ENCODE measurements around the gene FA2H. TPM values are rescaled to one million over a fixed set of nuclear protein-coding genes. Genes with fewer than 3 reads are reported as not detected.
"Not testable (repeated sequence)": the region's sequence is repeated elsewhere in the genome, so short reads cannot be mapped to it uniquely, and the experiment has no call there.

FA2H gene
- total and polyA plus RNA-seq, 2 donors from 2014 or later, result 4.2 to 10.3 TPM

DNA sequence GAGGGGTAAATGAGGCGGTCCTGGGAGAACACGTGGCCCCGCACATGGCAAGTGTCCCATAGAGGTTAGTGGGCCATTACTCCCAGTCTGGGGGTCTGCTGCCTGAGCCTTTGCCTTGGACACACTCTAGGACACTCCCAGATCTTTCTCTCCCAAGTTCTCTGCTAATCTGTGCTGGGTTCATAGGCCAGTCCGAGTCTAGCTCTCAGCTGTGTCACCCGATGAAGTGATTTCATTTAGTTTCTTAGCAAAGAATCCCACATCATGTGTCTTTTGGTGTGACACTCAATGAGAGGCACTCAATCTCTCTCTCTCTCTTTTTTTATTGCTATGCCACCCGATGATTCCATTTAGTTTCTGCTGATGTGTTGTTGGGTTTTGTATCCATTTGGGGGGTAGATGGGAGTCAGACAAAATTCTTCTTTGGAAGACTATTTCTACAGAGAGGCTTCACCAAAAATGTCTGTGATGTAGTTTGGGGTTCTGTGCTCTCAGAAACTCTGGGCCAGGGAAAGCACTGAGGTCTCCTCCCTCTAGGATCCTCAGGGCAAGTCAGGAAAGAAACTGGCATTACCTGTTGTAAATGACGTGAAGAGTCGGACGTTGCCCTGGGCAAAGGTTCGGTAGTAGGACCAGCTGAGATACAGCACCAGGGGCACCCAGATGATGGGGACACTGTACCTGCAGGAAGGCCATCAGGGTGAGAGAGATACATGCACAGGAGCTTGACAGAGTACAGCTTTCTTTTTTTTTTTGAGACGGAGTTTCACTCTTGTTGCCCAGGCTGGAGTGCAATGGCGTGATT lies 48.8 kb downstream of the FA2H start:
- H3K27ac ChIP-seq (ENCODE audit: low read depth in 2 of 2, low read length in 2 of 2), result no peak overlapping the region
- intact Hi-C loops (cut with DNase I), result no loop called here
- TF ChIP-seq CTCF (IDR thresholded peaks at IDR 0.05; ENCODE audit: borderline replicate concordance, extremely low read depth, insufficient read depth), result no peak
- H3K27me3 ChIP-seq (ENCODE audit: control insufficient read depth, insufficient read depth, low read length), result no peaks in the 10 kb centered on the region
- DNase-seq (no peak), FAIRE-seq (no peak)
- no peak overlapping the region for H3K4me3 ChIP-seq (ENCODE audit: low read length in 3 of 3)
- peaks cover 0 to 9% (median 3%) of the 10 kb centered on the region in 3 donors for H3K9me3 ChIP-seq (ENCODE audit: control insufficient read depth in 2 of 3, insufficient read depth in 1 of 3, low read length in 3 of 3)
- no peaks in the 10 kb centered on the region for H3K4me1 ChIP-seq (ENCODE audit: control insufficient read depth in 2 of 3, insufficient read depth in 2 of 3, low read depth in 1 of 3, low read length in 3 of 3)
- no peaks in the 10 kb centered on the region for H3K36me3 ChIP-seq (ENCODE audit: control insufficient read depth in 2 of 3, insufficient read depth in 3 of 3, low read length in 3 of 3)
- no peak overlapping the region for H3K9ac ChIP-seq (ENCODE audit: low read length in 3 of 3)

- intact Hi-C loops (cut with DNase I), result no loop called here
- FAIRE-seq (no peak), DNase-seq (peak in 3 of 5 donors; percentile 40 to 53 (median 51))
- H3K27me3 ChIP-seq (ENCODE audit: control insufficient read depth, insufficient read depth, low read length), result no peaks in the 10 kb centered on the region
- no peak for TF ChIP-seq CTCF (IDR thresholded peaks at IDR 0.05; ENCODE audit: borderline replicate concordance, extremely low read depth, insufficient read depth)
- H3K27ac ChIP-seq (ENCODE audit: low read depth in 2 of 2, low read length in 2 of 2), result no peak overlapping the region
- no peaks in the 10 kb centered on the region for H3K36me3 ChIP-seq (ENCODE audit: control insufficient read depth in 2 of 3, insufficient read depth in 3 of 3, low read length in 3 of 3)
- peaks cover 0 to 9% (median 3%) of the 10 kb centered on the region in 3 donors for H3K9me3 ChIP-seq (ENCODE audit: control insufficient read depth in 2 of 3, insufficient read depth in 1 of 3, low read length in 3 of 3)
- H3K9ac ChIP-seq (ENCODE audit: low read length in 3 of 3), result no peak overlapping the region
- H3K4me3 ChIP-seq (ENCODE audit: low read length in 3 of 3), result no peak overlapping the region
- no peaks in the 10 kb centered on the region for H3K4me1 ChIP-seq (ENCODE audit: control insufficient read depth in 2 of 3, insufficient read depth in 2 of 3, low read depth in 1 of 3, low read length in 3 of 3)
These were observed 49.6 kb downstream of the FA2H start for GRCh38 chr16:74724820-74725549.

DNA sequence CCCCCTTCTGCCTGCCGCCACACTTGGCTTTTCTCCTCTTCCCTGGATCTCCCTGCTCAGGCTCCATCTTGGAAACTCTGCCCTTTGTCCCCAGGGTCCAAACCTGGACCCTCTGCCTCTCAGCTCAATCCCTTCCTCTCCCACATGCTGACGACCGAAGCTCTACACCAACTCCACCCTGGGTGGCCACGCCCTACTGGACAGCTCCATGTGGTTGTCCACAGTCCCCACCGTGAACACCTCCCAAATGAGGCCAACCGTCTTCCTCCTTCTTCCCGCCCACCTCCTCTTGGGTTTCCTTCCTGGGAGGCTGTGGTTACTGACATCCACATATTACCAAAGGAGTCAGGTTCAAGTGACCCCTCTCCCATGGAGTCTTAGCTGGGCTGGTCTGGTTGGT lies 51.4 kb downstream of the FA2H start:
- Histone ChIP-seq H3K27ac (ENCODE audit: low read depth in 2 of 2, low read length in 2 of 2) (no peak overlapping the region), H3K36me3 (ENCODE audit: control insufficient read depth in 2 of 3, insufficient read depth in 3 of 3, low read length in 3 of 3) (no peaks in the 10 kb centered on the region), H3K9ac (ENCODE audit: low read length in 3 of 3) (no peak overlapping the region), H3K4me1 (ENCODE audit: control insufficient read depth in 2 of 3, insufficient read depth in 2 of 3, low read depth in 1 of 3, low read length in 3 of 3) (no peaks in the 10 kb centered on the region), H3K9me3 (ENCODE audit: control insufficient read depth in 2 of 3, insufficient read depth in 1 of 3, low read length in 3 of 3) (peaks cover 0 to 9% (median 3%) of the 10 kb centered on the region in 3 donors), H3K27me3 (ENCODE audit: control insufficient read depth, insufficient read depth, low read length) (no peaks in the 10 kb centered on the region), H3K4me3 (ENCODE audit: low read length in 3 of 3) (no peak overlapping the region)
- no peak for FAIRE-seq
- intact Hi-C loops (cut with DNase I), result no loop called here
- no peak for TF ChIP-seq CTCF (IDR thresholded peaks at IDR 0.05; ENCODE audit: borderline replicate concordance, extremely low read depth, insufficient read depth)
- DNase-seq, result no peak

GRCh38 chr16:74722156-74722555 lies 52.5 kb downstream of the FA2H start:
- H3K9me3 ChIP-seq (ENCODE audit: control insufficient read depth in 2 of 3, insufficient read depth in 1 of 3, low read length in 3 of 3); H3K9ac ChIP-seq (ENCODE audit: low read length in 3 of 3); DNase-seq; H3K27me3 ChIP-seq (ENCODE audit: control insufficient read depth, insufficient read depth, low read length); H3K4me3 ChIP-seq (ENCODE audit: low read length in 3 of 3); intact Hi-C loops (cut with DNase I); H3K36me3 ChIP-seq (ENCODE audit: control insufficient read depth in 2 of 3, insufficient read depth in 3 of 3, low read length in 3 of 3); H3K4me1 ChIP-seq (ENCODE audit: control insufficient read depth in 2 of 3, insufficient read depth in 2 of 3, low read depth in 1 of 3, low read length in 3 of 3); H3K27ac ChIP-seq (ENCODE audit: low read depth in 2 of 2, low read length in 2 of 2); FAIRE-seq: not testable (repeated sequence)

Measured in kidney (tissue), 14 donors.